Neuronal stem cell (in vitro differentiated cells): ENCODE data around the gene GAS7.

Experiments
- DNase-seq: peaks from one replicate; pipeline ENCODE4 v3.0.0-alpha.2; 2013; ENCODE audit warnings: low spot score
- H2AFZ ChIP-seq: one replicate; pipeline ENCODE4 v1.6.1; 2013; ENCODE audit warnings: mild to moderate bottlenecking, low read length, inconsistent platforms
- H2AK5ac ChIP-seq: 2 replicates; pipeline ENCODE4 v1.6.1; 2013; ENCODE audit warnings: low read depth, mild to moderate bottlenecking, inconsistent platforms, low read length, moderate library complexity, mixed read lengths
- H2BK120ac ChIP-seq: 2 replicates; pipeline ENCODE4 v1.6.1; 2013; ENCODE audit warnings: low read depth, mild to moderate bottlenecking, inconsistent platforms, low read length, moderate library complexity, mixed read lengths
- H2BK12ac ChIP-seq: one replicate; pipeline ENCODE4 v1.6.1; 2013; ENCODE audit warnings: low read length, inconsistent platforms
- H2BK15ac ChIP-seq: 2 replicates; pipeline ENCODE4 v1.6.1; 2013; ENCODE audit warnings: mild to moderate bottlenecking, low read length, inconsistent platforms, mixed read lengths
- H2BK5ac ChIP-seq: one replicate; pipeline ENCODE4 v1.6.1; 2013; ENCODE audit warnings: inconsistent platforms, mild to moderate bottlenecking, low read length, moderate library complexity
- H3K14ac ChIP-seq: one replicate; pipeline ENCODE4 v1.6.1; 2013; ENCODE audit warnings: low read length, inconsistent platforms
- H3K18ac ChIP-seq: 2 replicates; pipeline ENCODE4 v1.6.1; 2013; ENCODE audit warnings: low read length, inconsistent platforms
- H3K23ac ChIP-seq: 2 replicates; pipeline ENCODE4 v1.6.1; 2013; ENCODE audit warnings: low read depth, mild to moderate bottlenecking, mixed read lengths, low read length, inconsistent platforms; ENCODE audit not compliant: poor library complexity
- H3K27ac ChIP-seq: replicated peaks from 3 replicates; pipeline ENCODE4 v1.5.1; 2013; ENCODE audit warnings: low read length, inconsistent platforms
- H3K27me3 ChIP-seq, 3 experiments: 2 replicates each; pipeline ENCODE4 v1.6.1; 2013; ENCODE audit warnings: low read length in 3 of 3, mild to moderate bottlenecking in 2 of 3, inconsistent platforms in 1 of 3, low read depth in 1 of 3, mixed read lengths in 1 of 3, moderate library complexity in 1 of 3; ENCODE audit not compliant: control insufficient read depth in 3 of 3, insufficient read depth in 3 of 3
- H3K36me3 ChIP-seq, 2 donors: replicated peaks in 1 of 2; 2 replicates each; pipeline ENCODE4 v1.6.1; 2013; ENCODE audit warnings: low read length in 2 of 2; ENCODE audit not compliant: control insufficient read depth in 2 of 2, insufficient read depth in 2 of 2
- H3K4ac ChIP-seq: 2 replicates; pipeline ENCODE4 v1.6.1; 2013; ENCODE audit warnings: inconsistent platforms, mild to moderate bottlenecking, low read length, moderate library complexity
- H3K4me1 ChIP-seq, 2 donors: 1 replicate in 1 of 2; 2 replicates in 1 of 2; pipeline ENCODE4 v1.6.1; 2013; ENCODE audit warnings: low read length in 2 of 2, low read depth in 1 of 2; ENCODE audit not compliant: control insufficient read depth in 2 of 2, insufficient read depth in 1 of 2
- H3K4me2 ChIP-seq: one replicate; pipeline ENCODE4 v1.6.1; 2013; ENCODE audit warnings: mild to moderate bottlenecking, low read length, inconsistent platforms; ENCODE audit not compliant: insufficient read depth, poor library complexity, severe bottlenecking
- H3K4me3 ChIP-seq, 2 donors: 2 replicates each; pipeline ENCODE4 v1.5.1; 2013; ENCODE audit warnings: low read length in 2 of 2, mild to moderate bottlenecking in 2 of 2, inconsistent platforms in 1 of 2, moderate library complexity in 1 of 2
- H3K79me1 ChIP-seq: one replicate; pipeline ENCODE4 v1.6.1; 2013; ENCODE audit warnings: low read depth, mild to moderate bottlenecking, inconsistent platforms, low read length, moderate library complexity
- H3K9ac ChIP-seq: one replicate; pipeline ENCODE4 v1.6.1; 2013; ENCODE audit warnings: mild to moderate bottlenecking, low read depth, low read length, inconsistent platforms; ENCODE audit not compliant: poor library complexity
- H3K9me3 ChIP-seq, 2 donors: replicated peaks in 1 of 2; 2 replicates each; pipeline versions ENCODE3 to v1.6.1; 2013; ENCODE audit warnings: low read length in 2 of 2, mild to moderate bottlenecking in 2 of 2, inconsistent platforms in 1 of 2, low read depth in 1 of 2, mixed read lengths in 1 of 2, moderate library complexity in 1 of 2; ENCODE audit not compliant: control insufficient read depth in 2 of 2, insufficient read depth in 1 of 2
- H4K8ac ChIP-seq: one replicate; pipeline ENCODE4 v1.6.1; 2013; ENCODE audit warnings: low read depth, mild to moderate bottlenecking, inconsistent platforms, low read length, moderate library complexity
- H4K91ac ChIP-seq: one replicate; pipeline ENCODE4 v1.6.1; 2013; ENCODE audit warnings: low read length, low read depth, mild to moderate bottlenecking, inconsistent platforms; ENCODE audit not compliant: poor library complexity
- WGBS, 2 donors: extraction: QIAGEN DNeasy Blood & Tissue Kit; methylation state at CpG; one replicate each; pipeline ENCODE4 v1.1.7; 2013; ENCODE audit warnings: missing lambda C conversion rate in 2 of 2, mixed read lengths in 1 of 2; ENCODE audit not compliant: insufficient read length in 2 of 2, insufficient replicate concordance in 1 of 2; ENCODE audit errors: extremely low coverage in 2 of 2; 5-methylcytosine and 5-hydroxymethylcytosine counted together

Gene GAS7

GRCh38 chr17:9908649-9909042 is 289.8 kb downstream of the GAS7 start:
- no peak overlapping the region for H3K23ac ChIP-seq
- no peak overlapping the region for H3K27ac ChIP-seq
- H3K4me2 ChIP-seq, result no peak overlapping the region
- no peak overlapping the region for H3K9ac ChIP-seq
- H3K36me3 ChIP-seq, result no peaks in the 10 kb centered on the region
- peaks cover 0 to 2% of the 10 kb centered on the region in 2 donors for H3K9me3 ChIP-seq
- no peak overlapping the region for H2BK15ac ChIP-seq
- H3K4me1 ChIP-seq, result peaks cover 0 to 11% of the 10 kb centered on the region in 2 donors
- no peak overlapping the region for H2BK12ac ChIP-seq
- H3K27me3 ChIP-seq, result no peaks in the 10 kb centered on the region
- H4K8ac ChIP-seq, result no peak overlapping the region
- no peak overlapping the region for H3K14ac ChIP-seq
- DNase-seq, result no peak
- no peak overlapping the region for H3K4me3 ChIP-seq
- H4K91ac ChIP-seq, result no peak overlapping the region
- H2AK5ac ChIP-seq, result no peak overlapping the region
- WGBS, 2 donors, result no CpG with 5 or more reads among the region's 7 CpGs
- no peak overlapping the region for H2BK5ac ChIP-seq
- peak overlapping the region; percentile 36 for H3K18ac ChIP-seq
- no peak overlapping the region for H3K4ac ChIP-seq
- H2AFZ ChIP-seq, result no peak overlapping the region
- H3K79me1 ChIP-seq, result no peaks in the 10 kb centered on the region
- no peak overlapping the region for H2BK120ac ChIP-seq

- Histone ChIP-seq H2BK120ac (no peak overlapping the region), H3K27ac (peak overlapping the region; percentile 17), H3K4me3 (no peak overlapping the region), H3K4me2 (no peak overlapping the region), H2BK12ac (peak overlapping the region; percentile 87), H3K27me3 (no peaks in the 10 kb centered on the region), H3K36me3 (no peaks in the 10 kb centered on the region), H2BK15ac (no peak overlapping the region), H2AFZ (no peak overlapping the region), H3K9ac (no peak overlapping the region), H3K14ac (no peak overlapping the region), H3K9me3 (peaks cover 0 to 2% of the 10 kb centered on the region in 2 donors), H3K4me1 (peaks cover 0 to 11% of the 10 kb centered on the region in 2 donors), H3K4ac (no peak overlapping the region), H2BK5ac (peak overlapping the region; percentile 79), H3K79me1 (no peaks in the 10 kb centered on the region), H4K91ac (no peak overlapping the region), H3K23ac (no peak overlapping the region), H3K18ac (peak overlapping the region; percentile 50), H2AK5ac (peak overlapping the region; percentile 74), H4K8ac (peak overlapping the region; percentile 84)
- no peak for DNase-seq
- no CpG with 5 or more reads among the region's 12 CpGs for WGBS, 2 donors
Observed at GRCh38 chr17:9907883-9908648, 290.3 kb downstream of the GAS7 start.

GRCh38 chr17:9907131-9907530 is 291.3 kb downstream of the GAS7 start:
- Histone ChIP-seq H2BK5ac (no peak overlapping the region), H2AK5ac (no peak overlapping the region), H4K8ac (no peak overlapping the region), H3K14ac (no peak overlapping the region), H3K9ac (no peak overlapping the region), H2BK120ac (peak overlapping the region; percentile 10), H4K91ac (no peak overlapping the region), H3K23ac (peak overlapping the region; percentile 3), H3K18ac (no peak overlapping the region), H2BK15ac (no peak overlapping the region), H3K79me1 (no peaks in the 10 kb centered on the region), H3K4me1 (peaks cover 0 to 12% of the 10 kb centered on the region in 2 donors), H2AFZ (no peak overlapping the region), H3K4me3 (no peak overlapping the region), H3K9me3 (peaks cover 0 to 2% of the 10 kb centered on the region in 2 donors), H3K27me3 (no peaks in the 10 kb centered on the region), H3K27ac (no peak overlapping the region), H3K36me3 (no peaks in the 10 kb centered on the region), H3K4ac (no peak overlapping the region), H3K4me2 (no peak overlapping the region), H2BK12ac (no peak overlapping the region)
- no CpG with 5 or more reads among the region's 7 CpGs for WGBS, 2 donors
- no peak for DNase-seq

GRCh38 chr17:9906616-9907015 is 291.8 kb downstream of the GAS7 start:
- Histone ChIP-seq H3K27me3 (no peaks in the 10 kb centered on the region), H4K91ac (peak overlapping the region; percentile 19), H3K9ac (no peak overlapping the region), H3K14ac (no peak overlapping the region), H3K79me1 (no peaks in the 10 kb centered on the region), H3K23ac (no peak overlapping the region), H3K4me2 (no peak overlapping the region), H3K18ac (peak overlapping the region; percentile 78), H2BK120ac (peak overlapping the region; percentile 10), H3K4ac (no peak overlapping the region), H2BK15ac (peak overlapping the region; percentile 79), H2BK5ac (no peak overlapping the region), H4K8ac (no peak overlapping the region), H3K36me3 (no peaks in the 10 kb centered on the region), H3K4me1 (peaks cover 0 to 16% of the 10 kb centered on the region in 2 donors), H3K27ac (no peak overlapping the region), H2AK5ac (no peak overlapping the region), H3K4me3 (no peak overlapping the region), H3K9me3 (peaks cover 0 to 2% of the 10 kb centered on the region in 2 donors), H2BK12ac (no peak overlapping the region), H2AFZ (no peak overlapping the region)
- WGBS, 2 donors, result no CpG with 5 or more reads among the region's 14 CpGs
- no peak for DNase-seq
